Measurements from ENCODE around the gene LRRN2.
"Not testable (repeated sequence)": the region's sequence is repeated elsewhere in the genome, so short reads cannot be mapped to it uniquely, and the experiment has no call there.

The LRRN2 gene

GRCh38 chr1:204641455-204641854 is 44.1 kb downstream of the LRRN2 start:
- DNase-seq (ENCODE audit: insufficient read length, low spot score) (no peak), FAIRE-seq (no peak)

GRCh38 chr1:204640578-204640977 is 45.0 kb downstream of the LRRN2 start:
- DNase-seq (ENCODE audit: insufficient read length, low spot score) (no peak), FAIRE-seq (no peak)

- no peak for FAIRE-seq
- no peak for DNase-seq (ENCODE audit: insufficient read length, low spot score)
Measured at GRCh38 chr1:204634260-204634910, 51.2 kb downstream of the LRRN2 start.

GRCh38 chr1:204633665-204634064 is 51.9 kb downstream of the LRRN2 start:
- FAIRE-seq, result no peak
- DNase-seq (ENCODE audit: insufficient read length, low spot score), result no peak

GRCh38 chr1:204630132-204630905 is 55.2 kb downstream of the LRRN2 start:
- no peak for FAIRE-seq
- DNase-seq (ENCODE audit: insufficient read length, low spot score), result no peak

- DNase-seq (ENCODE audit: insufficient read length, low spot score); FAIRE-seq: not testable (repeated sequence)
Measured at GRCh38 chr1:204629459-204629858, 56.1 kb downstream of the LRRN2 start.

- no peak for DNase-seq (ENCODE audit: insufficient read length, low spot score)
- FAIRE-seq, result no peak
Measured at GRCh38 chr1:204628868-204629267, 56.7 kb downstream of the LRRN2 start.

- no peak for DNase-seq (ENCODE audit: insufficient read length, low spot score)
- FAIRE-seq, result no peak
Measured at GRCh38 chr1:204627436-204627835, 58.1 kb downstream of the LRRN2 start.

- DNase-seq (ENCODE audit: insufficient read length, low spot score) (no peak), FAIRE-seq (no peak)
Measured at GRCh38 chr1:204626381-204626780, 59.2 kb downstream of the LRRN2 start.

- DNase-seq (ENCODE audit: insufficient read length, low spot score) (no peak), FAIRE-seq (no peak)
Measured at GRCh38 chr1:204624631-204625216, 60.8 kb downstream of the LRRN2 start.

- DNase-seq (ENCODE audit: insufficient read length, low spot score) (no peak), FAIRE-seq (no peak)
Measured at GRCh38 chr1:204623894-204624361, 61.6 kb downstream of the LRRN2 start.

GRCh38 chr1:204623365-204623893 is 62.1 kb downstream of the LRRN2 start:
- no peak for DNase-seq (ENCODE audit: insufficient read length, low spot score)
- FAIRE-seq, result no peak

GRCh38 chr1:204621996-204622395 is 63.5 kb downstream of the LRRN2 start:
- DNase-seq (ENCODE audit: insufficient read length, low spot score) (no peak), FAIRE-seq (no peak)

- no peak for FAIRE-seq
- DNase-seq (ENCODE audit: insufficient read length, low spot score), result no peak
Measured at GRCh38 chr1:204621396-204621795, 64.1 kb downstream of the LRRN2 start.

- no peak for DNase-seq (ENCODE audit: insufficient read length, low spot score)
Measured at GRCh38 chr1:204619721-204620120, 65.8 kb downstream of the LRRN2 start.

GRCh38 chr1:204618148-204618760 is 67.3 kb downstream of the LRRN2 start:
- FAIRE-seq (no peak), DNase-seq (ENCODE audit: insufficient read length, low spot score) (no peak)

More at GRCh38 chr1:204619721-204620120, 65.8 kb downstream of the LRRN2 start:
- FAIRE-seq, result no peak

- FAIRE-seq (no peak), DNase-seq (ENCODE audit: insufficient read length, low spot score) (no peak)
Measured at GRCh38 chr1:204617256-204618147, 68.0 kb downstream of the LRRN2 start.

- DNase-seq (ENCODE audit: insufficient read length, low spot score) (no peak), FAIRE-seq (no peak)
Measured at GRCh38 chr1:204616641-204617040, 68.9 kb downstream of the LRRN2 start.

GRCh38 chr1:204615881-204616280 is 69.7 kb downstream of the LRRN2 start:
- DNase-seq (ENCODE audit: insufficient read length, low spot score) (no peak), FAIRE-seq (no peak)

- DNase-seq (ENCODE audit: insufficient read length, low spot score), result no peak
- FAIRE-seq, result no peak
Measured at GRCh38 chr1:204613636-204614035, 71.9 kb downstream of the LRRN2 start.
